ENCODE data around the gene TRAF3.

TRAF3 gene

GRCh38 chr14:102916347-102917055 is 139.3 kb downstream of the TRAF3 start:
- H3K4me3 ChIP-seq (ENCODE audit: low read length): no peak overlapping the region
- no peak for TF ChIP-seq CTCF (conservative IDR thresholded peaks at IDR 0.05; ENCODE audit: low read depth, low read length)
- DNase-seq (ENCODE audit: low read depth): no peak

- no peak for DNase-seq (ENCODE audit: low read depth)
- H3K4me3 ChIP-seq (ENCODE audit: low read length): no peak overlapping the region
- TF ChIP-seq CTCF (conservative IDR thresholded peaks at IDR 0.05; ENCODE audit: low read depth, low read length): no peak
Measured at GRCh38 chr14:102917056-102917385, 139.8 kb downstream of the TRAF3 start.

DNA sequence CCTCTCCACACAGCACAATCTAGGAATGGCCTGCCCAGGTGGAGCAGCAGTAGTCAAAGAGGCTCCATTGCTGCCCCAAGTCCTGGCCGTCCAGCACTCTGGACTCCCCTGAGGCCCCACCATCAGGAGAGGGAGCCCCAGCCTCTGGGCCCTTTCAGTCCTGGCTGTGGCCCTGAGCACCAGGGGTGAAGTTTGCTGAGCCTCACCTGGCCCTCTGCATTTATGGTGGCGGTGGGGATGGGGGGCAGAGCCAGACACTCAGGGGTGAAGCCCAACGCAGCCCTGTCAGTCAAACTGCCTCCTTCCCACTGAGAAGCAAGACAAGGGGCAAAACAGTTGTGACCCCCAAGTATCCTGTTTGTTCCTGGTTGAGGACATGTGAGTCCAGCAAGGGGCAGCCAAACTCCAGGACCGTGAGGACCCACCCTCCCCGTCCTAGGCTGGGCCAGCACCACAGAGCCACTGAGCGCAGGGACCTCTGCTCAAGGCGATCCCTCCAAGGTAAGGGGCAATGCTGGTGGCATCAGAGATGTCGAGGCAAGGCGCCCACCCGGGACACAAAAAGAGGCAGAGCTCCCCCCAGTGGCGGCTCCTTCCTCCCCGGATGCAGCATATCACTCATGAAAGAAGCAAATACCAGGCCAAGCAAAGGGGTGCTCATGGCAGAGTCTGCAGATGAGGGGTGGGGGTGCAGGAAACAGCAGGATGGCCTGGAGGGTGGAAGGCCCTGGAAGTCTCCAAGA is 140.4 kb downstream of the TRAF3 start:
- H3K4me3 ChIP-seq (ENCODE audit: low read length): no peak overlapping the region
- DNase-seq (ENCODE audit: low read depth): no peak
- TF ChIP-seq CTCF (conservative IDR thresholded peaks at IDR 0.05; ENCODE audit: low read depth, low read length): peak; percentile 75

- no peak for TF ChIP-seq CTCF (conservative IDR thresholded peaks at IDR 0.05; ENCODE audit: low read depth, low read length)
- no peak overlapping the region for H3K4me3 ChIP-seq (ENCODE audit: low read length)
- no peak for DNase-seq (ENCODE audit: low read depth)
Measured at GRCh38 chr14:102918438-102918837, 141.2 kb downstream of the TRAF3 start.

GRCh38 chr14:102920273-102920997 is 143.2 kb downstream of the TRAF3 start:
- TF ChIP-seq CTCF (conservative IDR thresholded peaks at IDR 0.05; ENCODE audit: low read depth, low read length): no peak
- DNase-seq (ENCODE audit: low read depth): no peak
- no peak overlapping the region for H3K4me3 ChIP-seq (ENCODE audit: low read length)

- no peak overlapping the region for H3K4me3 ChIP-seq (ENCODE audit: low read length)
- no peak for TF ChIP-seq CTCF (conservative IDR thresholded peaks at IDR 0.05; ENCODE audit: low read depth, low read length)
- DNase-seq (ENCODE audit: low read depth): no peak
Measured at GRCh38 chr14:102920998-102921304, 143.7 kb downstream of the TRAF3 start.

All from retinal pigment epithelial cell (primary cell).